HG02798 (cell line): ENCODE results near the gene ZNF775.
A peak's percentile ranks its signal among the peaks of the same experiment; 100 is the strongest.

Experiments used
- ATAC-seq: cut with Tn5 transposase; IDR thresholded peaks from one replicate; pipeline ENCODE4 v1.9.1; 2021; ENCODE audit warnings: mild to moderate bottlenecking; ENCODE audit not compliant: unreplicated experiment, poor library complexity

The ZNF775 gene

DNA sequence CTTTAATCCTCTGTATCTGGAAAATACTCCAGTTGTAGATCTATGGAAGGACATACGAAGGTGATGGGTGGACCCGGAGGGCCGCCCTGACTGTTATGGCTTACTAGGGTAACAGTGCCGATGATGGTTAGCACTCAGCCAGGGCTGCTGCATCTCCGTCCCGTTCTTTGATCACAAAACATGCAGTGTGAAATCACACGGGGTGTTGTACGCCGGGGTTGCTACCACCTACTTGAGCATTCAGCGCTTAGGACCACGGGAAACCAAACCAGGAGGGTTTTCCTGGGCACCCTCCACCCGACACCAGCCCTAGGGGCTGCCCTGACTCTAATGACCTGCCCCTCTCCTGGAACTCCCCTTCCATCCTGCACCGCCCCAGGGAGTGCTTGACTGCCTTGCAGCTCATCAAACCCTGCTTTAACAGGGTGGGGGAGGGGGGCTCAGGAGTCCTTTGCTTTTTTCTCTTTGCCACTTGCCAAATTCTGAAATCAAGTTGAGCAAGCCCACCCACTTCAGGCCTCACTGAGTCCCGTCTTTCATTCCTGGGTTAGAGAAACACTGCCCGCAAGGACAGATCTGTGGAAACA, 20.4 kb downstream of the ZNF775 start:
- no peak for ATAC-seq

DNA sequence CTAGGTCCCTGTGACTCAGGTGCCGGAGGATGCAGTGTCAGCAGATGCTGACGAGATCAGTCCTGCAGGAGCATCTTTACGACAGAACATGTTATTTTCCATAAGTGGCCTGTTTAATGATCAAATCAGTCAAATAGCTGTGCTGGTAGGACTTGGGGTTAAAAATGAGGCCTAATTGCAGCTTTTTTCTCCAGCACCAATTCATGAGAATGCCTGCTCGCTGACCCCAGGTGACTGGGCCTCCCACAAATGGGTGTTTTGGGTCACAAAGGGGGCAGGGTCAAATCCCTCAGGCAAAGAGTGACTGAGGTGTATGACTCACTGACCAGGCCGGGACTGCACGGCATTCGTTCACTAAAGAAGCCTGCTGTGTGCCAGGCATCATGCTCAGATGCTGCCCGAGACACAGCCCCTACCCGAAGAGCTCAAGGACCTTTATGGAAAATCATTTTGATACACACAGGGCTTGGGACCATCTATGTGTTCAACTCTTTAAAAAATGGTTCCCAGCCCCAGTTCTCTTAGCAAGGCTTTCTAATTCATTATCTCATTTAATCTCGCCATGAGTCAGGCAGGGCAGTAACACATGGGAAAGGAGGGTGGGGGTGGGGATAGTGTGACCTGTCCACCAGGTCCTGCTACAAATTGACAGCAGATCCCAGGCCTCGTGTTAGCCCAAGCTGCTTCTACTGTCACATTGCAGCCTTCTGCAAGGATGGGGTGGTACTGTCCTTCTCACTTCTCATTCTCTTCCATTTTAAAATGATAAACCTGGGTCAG, 21.1 kb downstream of the ZNF775 start:
- ATAC-seq, result no peak

DNA sequence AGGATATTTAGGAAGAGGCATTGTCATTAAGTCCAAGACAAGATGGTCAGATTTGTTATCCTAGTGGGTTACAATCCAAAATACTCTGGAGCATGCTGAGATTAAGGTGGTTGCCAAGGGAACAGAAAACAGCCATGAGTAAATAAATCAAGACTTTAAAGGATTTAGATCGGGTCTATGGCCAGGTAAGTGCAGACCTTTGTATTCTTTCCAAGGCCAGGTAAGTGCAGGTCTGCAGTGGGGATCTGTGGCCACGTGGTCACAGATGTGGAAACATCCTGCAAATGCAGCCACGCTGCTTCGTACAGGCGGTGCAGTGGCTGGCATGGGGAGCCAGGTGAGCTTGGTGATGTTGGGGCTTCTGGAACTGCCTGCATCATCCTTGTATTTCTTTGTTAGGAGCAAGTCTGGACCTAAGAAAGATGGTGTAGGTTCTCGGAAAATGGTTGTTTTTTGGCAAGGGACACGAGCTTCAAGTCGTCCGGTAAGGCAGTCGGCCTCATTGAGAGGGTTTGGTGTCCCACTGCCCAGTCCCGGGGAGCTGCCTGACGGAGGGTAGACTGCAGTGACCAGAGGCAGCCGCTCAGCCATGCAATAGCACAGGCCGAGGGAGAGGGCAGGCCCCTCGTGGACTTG, 21.8 kb downstream of the ZNF775 start:
- ATAC-seq, result no peak

DNA sequence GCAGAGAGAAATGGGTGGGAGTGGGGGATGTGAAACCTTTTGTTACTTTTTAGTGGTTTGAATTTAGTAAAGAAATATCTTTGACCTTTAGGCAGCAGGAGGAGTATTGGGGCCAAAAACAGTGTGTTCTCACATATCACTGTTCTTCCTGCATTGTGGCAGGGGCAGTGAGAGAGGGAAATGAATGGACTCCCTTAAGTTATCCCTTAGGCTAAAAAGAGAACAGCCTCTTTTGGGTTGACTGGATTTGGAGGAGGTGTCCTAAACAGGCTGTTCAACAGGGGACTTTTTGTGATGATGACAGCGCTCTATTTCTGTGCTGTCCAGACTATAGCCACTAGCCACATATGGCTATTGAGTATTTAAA, 22.3 kb downstream of the ZNF775 start:
- no peak for ATAC-seq

DNA sequence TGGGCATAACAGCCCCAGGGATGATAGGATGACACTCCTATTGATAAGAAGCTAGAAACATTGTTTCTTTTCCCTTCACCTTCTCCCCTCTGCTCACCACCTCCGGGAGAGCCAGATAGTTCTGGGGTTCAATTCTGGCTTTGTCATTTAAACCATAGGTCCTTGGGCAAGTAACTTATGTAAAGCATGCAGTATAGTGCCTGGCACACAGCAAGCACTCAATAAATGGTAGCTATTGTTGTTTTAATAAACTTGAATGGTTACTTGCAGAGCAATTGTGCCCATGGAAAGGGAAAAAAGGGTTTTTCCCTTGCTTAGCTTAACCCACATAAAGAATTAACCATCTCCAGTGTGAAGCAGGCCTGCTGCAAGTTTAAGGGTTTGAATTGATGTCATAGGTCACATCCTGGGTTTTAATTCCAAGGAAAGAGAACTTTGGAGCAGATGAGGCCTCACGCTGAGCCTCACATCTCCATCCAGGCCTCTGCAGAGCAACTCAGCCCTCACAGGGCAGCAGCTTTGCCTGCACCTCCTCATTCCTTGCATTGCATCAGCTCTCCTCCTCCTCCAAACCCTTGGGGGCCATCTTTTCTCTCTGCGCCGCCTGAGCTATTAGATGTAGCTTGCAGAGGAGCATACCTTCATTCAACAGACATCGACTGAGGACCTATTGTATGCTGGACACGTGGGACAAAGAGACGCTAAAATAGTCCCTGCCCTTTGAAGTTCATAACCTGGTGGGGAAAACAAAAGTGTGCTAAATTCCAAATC, 22.9 kb downstream of the ZNF775 start:
- no peak for ATAC-seq

DNA sequence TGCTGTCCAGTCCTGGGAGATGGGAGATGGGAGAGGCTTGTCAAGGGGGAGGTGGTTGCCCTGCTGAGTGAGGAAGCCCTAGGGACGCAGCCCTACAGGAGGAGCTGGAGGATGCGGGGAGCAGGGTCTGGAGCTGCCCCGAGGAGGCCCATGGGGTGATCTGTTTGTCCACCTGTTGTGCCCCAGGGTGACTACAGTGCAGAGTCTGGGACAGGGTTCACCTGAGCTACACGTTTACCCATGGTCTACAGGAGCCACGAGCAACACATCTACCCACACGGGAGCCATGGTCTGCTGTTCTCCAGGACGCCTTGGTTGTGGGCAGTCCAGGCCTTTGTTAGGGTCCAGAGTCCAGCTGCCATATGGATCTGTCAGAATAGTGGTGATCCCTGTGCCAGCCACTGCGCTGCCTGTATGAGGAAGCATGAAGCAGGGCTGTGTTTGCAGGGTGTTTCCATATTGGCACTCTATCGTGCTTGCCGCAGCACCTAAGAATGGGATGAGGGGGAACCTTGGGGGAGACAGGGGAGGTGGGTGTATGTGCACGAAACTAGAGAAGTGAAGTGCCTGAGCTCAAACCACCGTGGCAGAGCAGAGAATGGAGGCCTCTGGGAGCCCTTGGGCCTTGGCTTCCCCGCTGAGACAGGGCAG, 23.7 kb downstream of the ZNF775 start:
- no peak for ATAC-seq

DNA sequence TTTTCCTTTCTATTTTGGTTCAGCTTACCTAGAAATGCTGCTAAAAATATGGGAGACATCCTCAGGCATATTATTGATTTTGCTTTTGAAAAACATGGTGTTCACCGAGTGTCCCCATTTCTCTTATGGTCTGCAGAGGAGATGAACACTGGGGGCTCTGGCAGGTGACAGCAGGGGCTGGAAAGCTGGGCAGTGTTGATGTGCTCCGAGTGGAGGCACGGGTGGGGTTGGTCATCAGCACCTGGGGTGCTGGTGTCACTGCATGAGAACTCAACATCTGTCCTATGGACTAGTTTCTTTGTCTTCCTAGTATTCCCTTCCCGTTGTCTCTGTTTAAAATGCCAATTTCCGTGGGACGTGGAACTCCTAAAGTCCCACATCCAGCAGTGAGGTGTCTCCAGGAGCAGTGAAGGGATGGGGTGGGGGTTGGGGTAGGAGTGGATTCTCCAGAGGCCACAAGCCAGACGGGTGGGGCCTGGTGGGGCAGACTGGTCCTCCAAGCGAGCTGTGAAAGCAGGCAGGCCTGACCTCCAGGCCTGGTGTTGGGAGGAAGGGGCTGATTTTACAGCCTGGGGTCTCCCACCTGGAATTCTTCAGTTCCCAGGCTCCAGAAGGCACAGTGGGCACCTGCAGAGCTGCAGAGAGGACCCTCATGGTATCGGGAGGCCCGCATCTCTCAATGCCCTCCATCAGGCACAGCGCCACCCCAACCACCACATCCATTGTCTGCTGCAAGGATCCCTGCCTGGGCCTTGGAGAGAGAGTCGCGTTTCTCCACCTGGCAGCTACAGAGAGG, 24.4 kb downstream of the ZNF775 start:
- no peak for ATAC-seq

DNA sequence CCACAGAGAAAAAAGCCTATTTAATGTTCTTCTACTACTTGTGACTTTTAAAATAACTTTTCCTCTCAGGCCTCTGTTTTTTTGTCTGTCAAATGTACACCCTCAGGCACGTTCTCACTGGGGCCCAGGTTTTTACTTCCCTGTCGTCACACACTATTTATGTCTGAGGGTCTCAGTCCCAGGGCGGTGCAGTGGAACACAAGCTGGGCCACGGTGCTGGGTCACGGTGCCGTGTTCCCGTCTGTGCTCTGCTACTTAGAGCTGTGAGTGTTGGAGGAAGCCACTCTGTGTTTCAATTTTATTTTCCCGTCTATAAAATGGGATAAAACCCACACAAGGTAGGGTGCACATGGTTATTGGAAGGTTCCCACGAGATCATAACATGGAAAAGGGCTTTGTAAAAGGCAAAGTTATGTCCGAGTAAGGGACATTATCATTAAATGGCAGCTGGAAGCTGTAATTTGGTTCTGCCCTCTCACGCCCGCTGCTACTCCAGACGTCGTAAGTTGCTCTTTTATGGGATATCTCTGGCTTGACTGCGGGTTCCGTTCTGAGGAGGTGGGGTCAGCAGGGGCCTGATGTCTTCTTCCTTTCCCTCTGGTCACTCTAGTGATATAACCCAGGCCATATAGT, 25.2 kb downstream of the ZNF775 start:
- no peak for ATAC-seq

DNA sequence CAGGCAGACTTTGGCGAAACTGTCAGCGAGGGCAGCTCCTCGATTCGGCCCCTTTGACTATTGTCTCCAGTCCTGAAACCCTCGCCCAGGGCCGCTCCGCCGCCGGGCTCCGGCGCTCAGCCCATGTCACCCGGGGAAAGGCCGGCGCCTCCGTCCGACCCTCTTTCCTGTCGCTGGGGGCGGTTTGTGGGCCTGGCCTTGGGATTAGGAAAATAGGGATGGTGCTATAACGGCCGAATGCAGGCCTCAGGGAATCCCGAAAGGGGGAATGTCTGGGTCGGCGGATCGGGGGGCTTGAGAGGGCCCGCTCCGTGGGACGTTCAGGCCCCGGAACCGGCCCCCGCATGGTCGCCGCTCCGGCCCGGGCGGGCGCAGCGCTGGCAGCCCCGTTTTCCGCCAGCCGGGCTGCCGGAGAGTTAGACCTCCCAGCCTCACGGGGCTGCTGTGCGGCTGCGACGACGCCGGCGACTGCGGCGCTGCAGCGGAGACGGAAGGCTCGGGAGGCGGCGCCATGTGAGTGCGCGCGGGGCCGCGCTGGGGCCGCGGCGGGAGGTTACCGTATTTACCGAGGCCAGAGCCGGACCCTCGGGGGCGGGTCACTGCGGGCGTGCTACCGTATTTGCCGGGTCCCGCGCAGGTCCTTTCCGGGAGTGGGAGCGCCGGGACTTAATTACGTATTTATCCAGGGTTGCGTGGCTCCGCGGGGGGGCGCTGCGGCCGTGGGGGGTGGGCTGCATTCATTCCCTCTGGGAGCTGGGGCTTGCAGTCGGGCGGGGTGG, 25.9 kb downstream of the ZNF775 start:
- peak; percentile 59 for ATAC-seq

DNA sequence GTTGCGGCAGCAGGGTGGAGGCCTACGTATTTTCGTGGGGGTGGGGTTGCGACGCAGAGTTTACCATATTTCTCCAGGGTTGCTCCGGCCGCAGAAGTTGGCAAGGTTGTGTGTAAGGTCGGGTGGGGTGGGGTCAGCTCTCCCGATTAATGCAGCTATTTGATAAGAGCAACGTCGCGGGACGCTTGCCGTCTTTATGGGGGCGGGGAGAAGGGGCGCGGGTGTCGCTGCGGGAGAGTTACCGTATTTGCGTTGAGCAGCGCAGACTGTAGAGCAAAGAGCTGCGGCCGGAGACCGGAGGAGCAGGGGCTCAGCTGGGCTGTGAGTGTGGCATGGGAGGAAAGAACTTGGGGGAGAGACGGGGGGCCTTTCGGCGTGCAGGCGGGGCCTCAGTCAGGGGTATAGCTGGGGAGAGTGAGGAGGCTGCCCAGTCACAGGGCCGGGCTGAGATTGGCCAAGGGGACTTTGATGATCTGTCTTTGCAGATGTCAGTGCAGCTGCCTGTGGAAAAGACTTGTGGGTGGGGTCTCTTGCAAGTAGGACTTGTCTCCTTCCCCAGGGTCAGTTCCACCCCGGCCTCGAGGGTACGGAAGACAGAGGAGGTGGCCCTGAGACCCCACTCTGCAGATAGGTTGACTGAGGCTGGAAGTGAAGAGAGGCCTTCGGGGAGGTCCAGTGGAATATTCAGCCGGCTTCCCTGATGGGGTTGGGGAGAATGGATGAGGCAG, 26.6 kb downstream of the ZNF775 start:
- ATAC-seq, result no peak

DNA sequence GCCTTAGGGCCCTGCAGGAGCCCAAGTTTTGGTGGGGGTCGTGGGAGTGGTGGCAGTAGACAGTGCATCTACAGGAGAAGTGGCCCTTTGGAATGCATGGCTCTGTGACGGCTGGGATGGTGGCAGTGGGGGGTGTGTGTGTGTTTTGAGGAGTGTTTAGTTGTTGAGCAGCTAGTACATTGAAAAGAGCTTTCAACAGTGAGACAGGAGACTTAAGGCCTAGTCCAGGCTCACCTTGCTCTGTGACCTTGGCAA, 27.1 kb downstream of the ZNF775 start:
- no peak for ATAC-seq

DNA sequence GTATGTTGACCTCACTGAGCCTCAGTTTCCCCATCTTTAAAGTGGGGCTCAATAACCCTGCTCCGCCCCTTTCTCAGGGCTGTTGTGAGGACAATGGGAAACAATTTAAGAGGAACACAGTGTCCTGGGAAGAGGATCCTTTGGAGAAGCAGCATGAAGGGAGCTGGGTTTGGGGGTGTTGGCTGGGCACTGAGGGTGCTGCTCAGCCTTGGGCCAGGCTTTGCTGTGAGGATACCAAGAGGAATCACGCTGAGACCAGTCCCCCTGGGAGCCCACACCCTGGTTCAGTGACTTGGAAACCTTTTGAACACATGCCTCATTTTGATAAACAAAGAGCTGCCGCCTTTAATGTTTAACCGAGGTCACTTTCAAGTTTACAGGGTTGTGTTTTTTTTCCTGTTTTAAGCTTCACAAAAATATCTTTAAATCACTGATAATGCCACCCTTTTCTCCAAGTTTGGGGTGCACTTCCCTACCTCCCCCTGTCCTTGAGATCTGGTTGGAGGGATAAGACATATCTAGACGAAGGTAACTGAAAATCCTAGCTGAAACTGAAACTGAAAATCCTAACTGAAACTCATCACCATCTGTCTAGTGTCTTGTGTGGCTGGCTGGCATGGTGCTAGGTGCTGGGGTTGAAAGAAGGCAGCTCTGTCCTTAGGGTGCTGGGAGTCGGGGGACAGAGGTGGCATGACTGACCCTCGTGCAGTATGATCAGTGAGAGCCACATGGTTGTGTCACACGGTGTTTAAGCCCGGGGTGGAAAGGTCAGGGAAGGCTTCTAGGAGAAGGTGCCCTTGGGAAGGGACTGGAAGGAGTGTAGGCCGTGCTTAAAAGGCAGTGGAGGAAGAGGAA, 27.7 kb downstream of the ZNF775 start:
- ATAC-seq, result peak; percentile 47

DNA sequence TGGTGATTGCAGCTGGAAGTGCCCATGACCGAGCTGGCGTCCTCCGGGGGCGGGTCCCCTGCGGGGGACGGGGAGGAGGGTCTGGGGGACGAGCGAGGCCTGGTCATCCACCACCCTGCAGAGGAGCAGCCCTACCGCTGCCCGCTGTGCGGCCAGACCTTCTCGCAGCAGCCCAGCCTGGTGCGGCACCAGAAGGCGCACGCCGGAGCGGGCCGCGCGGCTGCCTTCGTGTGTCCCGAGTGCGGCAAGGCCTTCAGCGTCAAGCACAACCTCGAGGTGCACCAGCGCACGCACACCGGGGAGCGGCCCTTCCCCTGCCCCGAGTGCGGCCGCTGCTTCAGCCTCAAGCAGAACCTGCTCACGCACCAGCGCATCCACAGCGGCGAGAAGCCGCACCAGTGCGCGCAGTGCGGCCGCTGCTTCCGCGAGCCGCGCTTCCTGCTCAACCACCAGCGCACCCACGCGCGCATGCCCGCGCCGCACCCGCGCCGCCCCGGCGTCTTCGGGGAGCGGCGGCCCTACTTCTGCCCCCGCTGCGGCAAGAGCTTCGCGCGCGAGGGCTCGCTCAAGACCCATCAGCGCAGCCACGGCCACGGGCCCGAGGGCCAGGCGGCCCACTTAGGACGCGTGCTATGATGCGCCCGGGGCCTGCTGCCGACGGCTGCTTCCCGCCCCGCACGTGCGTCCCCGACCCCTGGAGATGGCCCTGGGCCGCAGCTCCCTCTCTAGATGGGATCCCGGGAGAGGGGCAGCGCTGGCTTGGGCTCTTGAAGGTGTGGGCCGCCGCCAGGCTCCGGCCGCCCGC, 28.7 kb downstream of the ZNF775 start:
- ATAC-seq, result no peak

DNA sequence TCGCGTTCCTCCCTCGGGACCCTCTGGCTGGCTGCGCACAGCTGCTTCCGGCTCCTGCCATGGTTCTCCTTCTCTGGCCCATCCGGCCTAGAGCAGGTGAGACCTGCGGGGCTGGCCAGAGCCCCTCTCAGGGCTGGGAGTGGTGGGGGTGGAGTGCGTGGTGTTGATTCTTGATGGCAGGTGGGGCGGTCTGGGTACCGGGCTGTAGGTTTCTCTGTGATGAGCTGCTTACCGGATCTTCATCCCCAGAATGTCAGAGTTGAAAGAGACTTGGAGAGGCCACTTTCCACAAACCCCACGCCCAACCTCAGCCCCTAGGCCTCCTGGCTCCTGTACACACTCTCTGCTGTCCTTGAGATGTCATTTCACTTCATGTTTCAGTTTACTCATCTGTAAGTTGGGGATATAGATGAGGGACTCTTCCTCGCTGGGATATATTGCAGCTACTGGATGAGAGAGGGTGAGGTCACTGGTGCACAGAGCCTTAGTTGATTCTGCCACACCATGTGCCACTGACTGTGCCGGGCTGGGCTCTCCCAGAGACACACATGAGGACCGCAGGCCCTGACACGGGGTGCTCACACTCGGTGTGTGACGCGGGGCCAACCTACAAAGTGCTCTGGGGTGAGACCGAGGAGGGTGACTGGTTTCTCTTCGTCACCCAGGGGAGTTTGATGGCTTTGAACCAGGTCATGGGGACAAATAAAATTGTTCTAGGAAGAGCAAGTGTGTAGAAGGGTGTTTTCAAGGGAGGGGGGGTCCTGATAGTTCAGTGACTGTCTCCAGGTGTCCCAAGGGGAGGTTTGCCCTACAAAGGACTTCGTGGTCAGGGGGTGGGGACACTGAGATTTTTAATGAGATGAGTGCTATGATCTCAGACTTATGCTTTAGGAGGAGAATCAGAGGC, 29.5 kb downstream of the ZNF775 start:
- ATAC-seq, result peak; percentile 23

DNA sequence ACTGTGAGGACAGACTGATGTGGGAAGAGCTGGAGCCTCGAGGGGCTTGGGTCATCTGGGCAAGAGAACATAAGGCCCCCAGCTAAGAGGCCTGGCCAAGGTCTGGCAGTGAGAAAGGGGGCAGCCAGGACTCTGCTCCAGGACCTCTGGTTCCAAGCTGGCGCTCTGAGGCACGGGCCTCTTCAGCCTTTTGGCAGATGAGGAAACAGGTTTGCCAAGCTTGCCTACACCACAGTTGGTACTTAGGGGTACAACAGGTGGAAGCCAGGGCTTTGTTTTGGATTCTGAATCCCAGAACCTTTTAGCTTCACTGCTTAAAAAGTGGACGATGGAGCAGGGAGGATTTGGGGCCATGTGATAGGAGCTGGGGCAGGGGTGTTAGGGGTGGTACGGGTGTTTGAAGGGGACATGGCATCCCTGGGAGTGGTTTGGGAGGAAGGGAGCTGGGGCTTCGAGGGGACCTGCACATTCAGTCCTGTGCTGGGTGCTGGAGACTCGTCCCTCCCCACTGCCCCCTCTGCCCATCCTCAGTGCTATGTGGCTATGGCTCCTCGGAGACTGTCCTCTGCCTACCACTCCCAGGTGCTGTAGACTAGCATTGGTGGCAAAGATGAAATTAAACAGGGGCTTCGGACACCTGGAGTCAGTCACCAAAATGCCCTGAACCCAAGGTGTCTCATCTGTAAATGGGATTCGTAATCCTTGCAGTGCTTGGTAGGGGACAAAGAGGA, 30.3 kb downstream of the ZNF775 start:
- ATAC-seq, result no peak
